Epithelial cell of esophagus (primary cell): ENCODE results near the gene FSD1.

Experiments used
- DNase-seq: peaks from one replicate; pipeline ENCODE4 v3.0.0; 2010; ENCODE audit warnings: low read depth
- H3K4me3 ChIP-seq: 2 replicates; pipeline ENCODE4 v1.5.1; 2011; ENCODE audit warnings: mild to moderate bottlenecking, low read length, control low read depth
- TF ChIP-seq, protein P1 (sequence below): IDR thresholded peaks from 2 replicates; pipeline ENCODE4 v1.5.1; 2011; ENCODE audit warnings: low read depth, mild to moderate bottlenecking, low read length, control low read depth, inconsistent platforms; ENCODE audit not compliant: insufficient read depth; ENCODE audit errors: missing control alignments

FSD1 gene

DNA sequence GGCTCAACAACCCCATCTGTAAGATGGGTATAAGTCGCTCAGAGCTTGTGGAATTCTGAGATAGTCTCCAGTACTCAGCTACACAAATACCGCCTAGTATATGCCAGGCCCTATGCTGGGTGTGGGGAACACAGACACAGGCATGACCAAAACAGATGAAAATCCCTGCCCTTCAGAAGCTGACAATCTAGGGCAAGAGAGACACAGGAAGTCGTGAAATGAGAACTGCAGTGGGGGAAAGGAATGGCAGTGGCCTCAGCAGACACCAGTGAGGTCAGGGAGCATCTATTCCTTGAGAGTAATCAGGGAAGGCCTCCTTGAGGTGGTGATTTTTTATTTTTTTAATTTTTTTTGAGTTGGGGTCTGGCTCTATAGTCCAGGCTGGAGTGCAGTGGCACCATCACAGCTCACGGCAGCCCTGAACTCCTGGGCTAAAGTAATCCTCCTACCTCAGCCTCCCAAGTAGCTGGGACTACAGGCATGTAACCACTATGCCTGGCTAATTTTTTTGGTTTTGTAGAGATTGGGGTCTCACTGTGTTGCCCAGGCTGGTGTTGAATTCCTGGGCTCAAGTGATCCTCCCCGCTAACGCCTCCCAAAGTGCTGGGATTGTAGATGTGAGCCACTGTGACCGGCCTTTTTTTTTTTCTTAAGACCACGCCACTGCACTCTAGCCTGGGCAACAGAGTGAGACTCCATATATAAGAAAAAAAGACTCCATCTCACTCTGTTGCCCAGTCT lies 5.4 kb upstream of the FSD1 start:
- TF ChIP-seq, protein P1, sequence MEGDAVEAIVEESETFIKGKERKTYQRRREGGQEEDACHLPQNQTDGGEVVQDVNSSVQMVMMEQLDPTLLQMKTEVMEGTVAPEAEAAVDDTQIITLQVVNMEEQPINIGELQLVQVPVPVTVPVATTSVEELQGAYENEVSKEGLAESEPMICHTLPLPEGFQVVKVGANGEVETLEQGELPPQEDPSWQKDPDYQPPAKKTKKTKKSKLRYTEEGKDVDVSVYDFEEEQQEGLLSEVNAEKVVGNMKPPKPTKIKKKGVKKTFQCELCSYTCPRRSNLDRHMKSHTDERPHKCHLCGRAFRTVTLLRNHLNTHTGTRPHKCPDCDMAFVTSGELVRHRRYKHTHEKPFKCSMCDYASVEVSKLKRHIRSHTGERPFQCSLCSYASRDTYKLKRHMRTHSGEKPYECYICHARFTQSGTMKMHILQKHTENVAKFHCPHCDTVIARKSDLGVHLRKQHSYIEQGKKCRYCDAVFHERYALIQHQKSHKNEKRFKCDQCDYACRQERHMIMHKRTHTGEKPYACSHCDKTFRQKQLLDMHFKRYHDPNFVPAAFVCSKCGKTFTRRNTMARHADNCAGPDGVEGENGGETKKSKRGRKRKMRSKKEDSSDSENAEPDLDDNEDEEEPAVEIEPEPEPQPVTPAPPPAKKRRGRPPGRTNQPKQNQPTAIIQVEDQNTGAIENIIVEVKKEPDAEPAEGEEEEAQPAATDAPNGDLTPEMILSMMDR = no peak
- no peak for DNase-seq
- H3K4me3 ChIP-seq = no peak overlapping the region

DNA sequence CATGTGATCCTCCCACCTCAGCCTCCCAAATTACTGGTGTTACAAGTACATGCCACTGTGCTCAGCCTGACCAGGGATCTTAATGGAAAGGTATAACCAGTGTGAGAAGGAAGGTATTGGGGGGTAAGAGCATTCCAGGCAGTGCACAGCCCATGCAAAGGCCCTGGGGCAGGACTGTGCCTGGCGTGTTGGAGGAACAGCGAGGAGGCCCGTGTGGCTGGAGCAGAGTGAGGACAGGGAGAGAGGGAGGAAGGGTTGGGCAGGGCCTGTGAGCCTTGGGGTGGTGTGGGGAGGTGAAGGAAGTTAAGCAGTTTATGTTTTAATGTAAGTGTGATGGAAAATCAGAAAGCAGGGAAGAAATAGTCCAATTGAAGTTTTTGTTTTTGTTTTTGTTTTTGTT lies 3.8 kb upstream of the FSD1 start:
- DNase-seq = no peak
- TF ChIP-seq, protein P1 = no peak
- no peak overlapping the region for H3K4me3 ChIP-seq

DNA sequence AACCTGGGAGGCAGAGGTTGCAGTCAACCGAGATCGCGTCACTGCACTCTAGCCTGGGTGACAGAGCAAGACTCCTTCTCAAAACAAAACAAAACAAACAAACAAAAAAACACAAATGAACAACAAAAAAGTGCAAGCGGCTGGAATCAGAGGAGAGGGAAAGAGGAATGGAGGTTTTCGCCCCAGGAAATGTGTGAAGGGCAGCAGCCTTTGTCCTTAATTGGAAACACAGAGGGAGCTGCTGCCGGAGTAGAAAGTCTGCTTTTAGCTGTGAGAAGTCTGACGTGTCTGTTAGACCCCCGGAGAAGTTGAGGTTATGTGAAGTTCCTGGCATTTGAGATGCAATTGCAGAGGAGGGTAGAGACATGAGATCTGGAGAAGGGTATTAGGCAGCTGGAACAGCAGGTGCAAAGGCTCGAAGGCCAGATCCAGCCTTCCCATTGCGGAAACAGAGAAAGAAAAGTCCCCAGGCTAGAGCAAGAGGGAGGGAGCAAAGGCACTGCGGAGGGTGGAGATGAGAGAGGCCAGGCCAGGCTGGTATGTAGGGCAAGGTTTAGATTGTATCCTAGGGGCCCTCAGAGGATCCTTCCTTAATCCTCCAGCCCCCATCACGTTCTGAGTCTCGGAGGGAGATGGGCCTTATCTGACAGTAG lies 2.7 kb upstream of the FSD1 start:
- H3K4me3 ChIP-seq = no peak overlapping the region
- TF ChIP-seq, protein P1 = no peak
- no peak for DNase-seq

DNA sequence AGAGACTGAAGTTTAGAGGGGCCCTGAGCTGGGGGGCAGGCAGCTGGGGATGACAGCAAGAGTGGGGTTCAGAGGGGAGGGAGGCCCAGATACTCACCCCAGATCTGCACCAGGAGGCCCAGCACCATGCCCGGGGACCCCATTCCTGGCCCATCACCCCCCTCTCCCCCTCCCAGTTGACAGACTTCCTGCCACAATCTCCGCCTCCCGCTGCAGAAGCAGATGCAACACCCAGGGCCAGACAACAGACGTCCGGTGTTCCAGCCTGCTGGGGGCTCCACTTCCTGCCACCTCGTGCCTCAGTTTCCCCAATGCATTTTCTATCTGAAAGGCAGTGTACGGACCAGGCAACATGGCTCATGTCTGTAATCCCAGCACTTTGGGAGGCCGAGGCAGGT lies 2.2 kb upstream of the FSD1 start, which contains the start of gene TMIGD2:
Gene TMIGD2, minus strand, starts transcription at position 147 of the 398 bp plus-strand sequence. Its CDS starts 4 bp downstream, at position 143.
- DNase-seq = no peak
- H3K4me3 ChIP-seq = no peak within 1 kb of the TSS

DNA sequence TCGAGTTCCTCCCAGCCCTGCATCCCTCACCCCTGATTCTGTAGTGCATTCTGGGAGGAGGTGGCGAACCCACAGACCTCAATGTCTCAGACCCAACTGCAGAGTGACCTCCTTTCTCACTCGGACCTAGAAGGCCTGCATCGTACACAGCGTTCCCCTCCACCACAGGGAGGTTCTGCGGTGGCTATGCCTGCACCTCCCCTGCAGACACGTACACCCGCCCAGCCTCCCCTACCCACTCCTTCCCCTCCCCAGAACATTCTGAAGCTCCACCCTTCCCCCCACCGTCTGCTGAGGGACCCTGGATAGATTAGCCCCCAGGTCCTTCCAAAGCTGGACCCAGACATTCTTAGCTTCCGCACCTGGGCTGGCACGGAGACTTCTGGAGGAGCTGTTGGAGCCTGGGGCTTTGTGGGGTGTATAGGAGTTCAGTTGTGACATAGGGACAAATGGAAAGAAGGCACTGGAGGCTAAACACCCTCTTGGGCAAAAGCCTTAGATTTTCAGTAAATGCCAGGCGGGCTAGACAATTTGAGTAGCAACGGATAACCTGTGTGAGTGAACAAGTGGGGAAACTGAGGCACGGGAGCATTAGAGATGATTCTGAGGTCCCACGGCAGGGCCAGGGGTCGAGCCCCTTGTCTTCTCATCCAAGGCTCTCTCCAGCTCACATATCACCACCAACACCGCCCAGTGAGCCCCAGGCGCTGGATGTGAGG lies 420 bp upstream of the FSD1 start:
- DNase-seq = no peak
- TF ChIP-seq, protein P1 = no peak
- no peak overlapping the region for H3K4me3 ChIP-seq

More for the DNA sequence above, 2.2 kb upstream of the FSD1 start, which contains the start of gene TMIGD2:
- TF ChIP-seq, protein P1 = no peak

DNA sequence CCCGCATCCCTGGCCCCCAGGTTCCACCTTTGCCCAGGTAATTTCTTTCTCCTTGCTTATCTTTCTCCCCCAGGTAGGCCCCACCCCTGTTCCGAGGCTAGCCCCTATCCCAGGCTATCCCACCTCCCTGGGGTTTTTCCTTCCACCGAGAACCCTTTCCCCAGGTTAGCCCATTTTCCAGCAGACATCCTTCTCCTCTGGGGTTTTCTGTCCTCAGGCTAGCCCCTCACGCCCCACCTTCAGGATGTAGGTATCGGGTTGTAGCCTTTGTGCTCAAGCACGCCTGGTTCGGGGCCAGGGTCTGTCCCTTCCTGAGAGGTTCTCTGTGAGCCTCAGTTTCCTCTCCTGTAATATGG lies 837 bp downstream of the FSD1 start:
- no peak overlapping the region for H3K4me3 ChIP-seq
- DNase-seq = no peak
- TF ChIP-seq, protein P1 = no peak
